Cortex of kidney (tissue), 1 donor: ENCODE results near the gene MRGPRD.

ENCODE experiments used
- DNase-seq: peaks from one replicate; lab custom pipeline; 2025; lab: John Stamatoyannopoulos, UW

MRGPRD gene

DNA sequence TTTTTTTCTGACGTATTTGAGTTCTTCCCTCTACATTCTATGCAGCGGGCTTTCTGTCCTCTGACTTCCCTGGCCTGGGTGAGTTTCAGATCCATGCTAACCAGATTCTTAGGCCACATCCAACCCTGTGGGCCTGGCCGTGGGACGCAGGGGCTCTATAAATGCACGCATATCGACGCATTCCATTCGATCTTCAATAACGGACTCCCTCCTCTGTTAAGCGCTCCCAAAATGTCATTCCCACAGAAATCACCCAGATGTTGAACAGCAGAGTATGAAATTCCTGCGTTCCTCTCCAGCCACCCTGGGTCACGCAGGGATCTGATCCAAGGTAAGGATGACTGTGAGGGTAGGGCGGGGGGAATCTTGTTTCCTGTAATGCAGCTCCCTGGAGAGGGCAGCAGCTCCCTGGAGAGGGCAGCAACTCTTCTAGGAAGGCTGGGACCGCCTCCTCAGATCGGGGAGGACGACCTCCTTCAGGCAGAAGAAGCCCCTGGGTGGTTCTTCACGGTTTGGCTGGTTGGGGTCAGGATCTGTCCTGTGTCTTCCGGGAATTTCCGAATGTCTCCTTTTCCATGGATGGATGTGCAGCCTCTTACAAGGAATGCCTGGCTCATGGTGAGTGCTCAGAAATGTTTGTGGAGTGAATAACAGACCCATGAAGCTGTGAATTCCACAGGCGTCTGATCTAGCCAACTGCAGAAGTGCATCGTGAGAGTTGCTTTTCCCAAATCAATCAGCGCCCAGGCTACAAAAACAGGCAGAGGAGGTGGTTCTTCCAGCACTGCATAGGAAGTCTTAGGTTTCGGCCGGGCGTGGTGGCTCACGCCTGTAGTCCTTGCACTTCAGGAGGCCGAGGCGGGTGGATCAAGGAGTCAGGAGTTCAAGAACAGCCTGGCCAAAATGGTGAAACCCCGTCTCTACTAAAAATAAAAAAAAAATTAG is 12.2 kb downstream of the MRGPRD start:
- DNase-seq = no peak

DNA sequence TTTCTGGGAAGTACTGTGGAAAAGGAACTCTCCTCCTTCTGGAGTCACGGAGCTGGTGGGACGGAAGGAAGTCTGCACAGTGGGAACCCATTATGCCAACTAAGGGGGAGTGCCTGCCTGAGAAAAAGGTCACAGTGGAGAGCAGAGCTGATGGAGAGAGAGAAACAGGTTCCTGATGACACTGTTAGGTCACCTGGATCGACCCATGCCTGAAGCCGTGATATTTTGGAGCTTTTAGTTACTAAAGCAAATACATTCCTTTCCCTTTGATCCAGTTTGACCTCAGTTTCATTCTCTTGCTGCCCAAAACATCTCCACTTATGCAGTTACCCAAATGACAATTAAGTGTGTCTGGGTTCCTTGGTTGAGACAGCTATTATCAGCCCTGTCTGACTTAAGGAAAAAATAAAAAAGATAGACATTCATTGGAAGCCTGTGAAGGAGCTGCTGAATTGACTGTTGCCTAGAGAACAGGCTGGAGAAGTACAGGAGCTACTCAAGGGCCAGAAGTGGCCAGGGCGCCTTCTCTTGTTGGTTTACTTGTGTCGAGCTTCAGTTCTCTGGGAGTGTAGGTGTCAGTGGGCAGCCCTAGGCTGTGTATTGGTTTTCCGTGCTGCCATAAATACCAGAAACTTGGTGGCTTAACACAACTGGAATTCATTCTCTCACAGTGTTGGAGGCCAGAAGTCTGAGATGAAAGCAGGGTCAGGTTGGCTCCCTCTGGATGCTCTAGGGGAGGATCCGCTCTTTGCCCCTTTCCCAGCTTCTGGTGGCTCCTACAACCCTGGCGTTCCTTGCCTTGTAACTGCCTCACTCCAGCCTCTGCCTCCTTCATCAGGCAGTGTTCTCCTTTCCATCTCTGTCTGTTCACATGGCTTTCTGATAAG is 13.6 kb downstream of the MRGPRD start:
- no peak for DNase-seq

DNA sequence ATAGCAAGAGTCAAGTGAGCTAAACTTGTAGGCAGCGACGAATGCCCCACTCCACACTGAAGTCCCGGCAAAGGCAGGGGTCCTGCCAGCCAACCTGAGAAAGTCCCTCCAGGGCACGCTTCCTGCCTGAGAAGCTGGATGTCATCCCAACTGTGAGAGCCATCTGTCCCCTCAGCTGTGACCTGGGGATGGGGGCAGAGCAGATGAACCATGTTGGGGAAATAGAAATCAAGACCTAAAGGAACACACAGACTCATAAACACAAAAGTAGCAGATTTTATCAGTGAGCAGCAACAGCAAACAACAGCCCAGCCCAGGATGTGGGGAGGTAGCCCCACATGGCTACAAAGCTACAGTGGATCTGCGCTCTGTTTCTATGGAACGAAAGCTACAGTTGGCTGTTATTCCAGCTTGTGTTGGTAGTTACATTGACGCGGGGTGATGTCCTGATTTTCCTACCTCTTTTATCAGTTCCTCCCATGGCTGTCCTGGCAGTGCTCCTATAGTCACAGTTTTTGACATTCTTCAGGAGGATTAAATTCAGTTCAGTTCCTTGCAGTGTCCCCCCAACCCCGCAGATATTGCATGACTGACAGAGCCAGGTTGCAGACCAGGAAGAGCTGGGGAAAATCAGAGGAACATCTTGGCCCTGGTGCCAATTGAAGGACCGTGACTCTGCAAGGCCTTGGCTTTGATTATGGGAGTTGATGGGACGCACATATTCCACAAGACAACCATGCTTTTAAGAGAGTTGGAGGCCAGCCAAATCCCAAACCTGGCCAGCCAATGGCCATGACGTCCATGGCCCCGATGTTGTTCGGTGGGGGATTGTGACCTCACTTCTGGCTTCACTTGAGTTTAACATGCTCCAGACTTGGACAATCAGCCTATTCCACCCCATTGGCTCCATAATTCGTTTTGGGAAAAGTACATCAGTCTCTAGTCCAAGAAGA is 14.6 kb downstream of the MRGPRD start:
- no peak for DNase-seq

DNA sequence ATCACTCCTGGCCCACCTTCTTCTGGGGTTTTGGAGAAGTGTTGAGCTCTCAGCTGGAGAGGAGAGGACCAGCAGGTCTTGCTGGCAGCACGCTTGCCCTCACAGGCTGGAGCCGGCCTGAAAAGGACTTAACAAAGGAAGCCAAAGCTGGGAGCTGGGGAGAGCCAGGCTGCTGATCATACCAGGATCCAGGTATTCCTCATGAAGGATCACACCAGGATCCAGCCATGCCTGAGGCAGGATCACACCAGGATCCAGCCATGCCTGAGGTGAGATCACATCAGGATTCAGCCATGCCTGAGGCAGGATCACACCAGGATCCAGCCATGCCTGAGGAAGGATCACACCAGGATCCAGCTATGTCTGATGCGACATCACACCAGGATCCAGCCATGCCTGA is 17.0 kb downstream of the MRGPRD start:
- no peak for DNase-seq

DNA sequence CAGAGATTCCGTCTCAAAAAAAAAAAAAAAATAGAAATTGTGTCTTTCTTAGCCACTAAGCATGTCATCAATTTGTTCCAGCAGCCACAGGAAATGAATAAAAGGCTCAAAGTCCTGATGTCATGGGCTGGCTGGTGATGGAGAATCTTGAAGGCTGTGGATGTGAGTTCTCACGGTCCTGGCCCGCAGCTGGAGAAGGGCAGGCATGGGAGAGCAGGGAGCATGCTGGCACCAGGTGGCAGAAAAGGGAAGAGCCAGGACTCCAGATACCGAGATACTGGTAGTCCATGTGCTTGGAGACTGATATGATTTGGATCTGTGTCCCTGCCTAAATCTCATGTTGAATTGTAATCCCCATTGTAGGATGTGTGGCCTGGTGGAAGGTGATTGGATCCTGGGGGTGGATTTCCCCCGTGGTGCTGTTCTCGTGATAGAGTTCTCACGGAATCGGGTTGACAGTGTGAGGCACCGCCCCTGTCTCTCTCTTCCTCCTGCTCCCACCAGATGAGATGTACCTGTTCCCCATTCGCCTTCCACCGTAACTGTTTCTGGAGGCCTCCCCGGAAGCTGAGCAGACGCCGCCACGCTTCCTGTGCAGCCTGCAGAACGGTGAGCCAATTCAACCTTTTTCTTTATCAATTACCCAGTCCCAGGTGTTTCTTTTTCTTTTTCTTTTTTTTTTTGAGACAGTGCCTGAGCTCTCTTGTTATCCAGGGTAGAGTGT is 18.1 kb downstream of the MRGPRD start:
- no peak for DNase-seq

DNA sequence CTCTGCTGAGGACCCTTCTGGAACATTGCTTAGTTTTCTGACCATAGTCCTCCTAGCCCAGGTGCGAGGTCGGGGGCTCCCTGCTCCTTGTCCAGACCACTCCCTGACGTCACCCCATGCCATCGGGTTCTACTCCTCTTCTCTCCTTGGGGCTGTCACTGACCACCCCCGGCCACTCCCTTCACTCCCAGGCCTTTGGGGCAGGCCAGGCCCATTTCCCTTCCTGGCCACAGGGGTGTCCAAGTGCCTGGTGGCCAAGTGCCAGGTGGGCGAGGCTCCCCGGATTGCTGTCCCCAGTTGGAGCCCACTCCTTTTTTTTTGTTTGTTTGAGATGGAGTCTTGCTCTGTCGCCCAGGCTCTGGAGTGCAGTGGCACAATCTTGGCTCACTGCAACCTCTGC is 19.5 kb downstream of the MRGPRD start:
- DNase-seq = no peak

DNA sequence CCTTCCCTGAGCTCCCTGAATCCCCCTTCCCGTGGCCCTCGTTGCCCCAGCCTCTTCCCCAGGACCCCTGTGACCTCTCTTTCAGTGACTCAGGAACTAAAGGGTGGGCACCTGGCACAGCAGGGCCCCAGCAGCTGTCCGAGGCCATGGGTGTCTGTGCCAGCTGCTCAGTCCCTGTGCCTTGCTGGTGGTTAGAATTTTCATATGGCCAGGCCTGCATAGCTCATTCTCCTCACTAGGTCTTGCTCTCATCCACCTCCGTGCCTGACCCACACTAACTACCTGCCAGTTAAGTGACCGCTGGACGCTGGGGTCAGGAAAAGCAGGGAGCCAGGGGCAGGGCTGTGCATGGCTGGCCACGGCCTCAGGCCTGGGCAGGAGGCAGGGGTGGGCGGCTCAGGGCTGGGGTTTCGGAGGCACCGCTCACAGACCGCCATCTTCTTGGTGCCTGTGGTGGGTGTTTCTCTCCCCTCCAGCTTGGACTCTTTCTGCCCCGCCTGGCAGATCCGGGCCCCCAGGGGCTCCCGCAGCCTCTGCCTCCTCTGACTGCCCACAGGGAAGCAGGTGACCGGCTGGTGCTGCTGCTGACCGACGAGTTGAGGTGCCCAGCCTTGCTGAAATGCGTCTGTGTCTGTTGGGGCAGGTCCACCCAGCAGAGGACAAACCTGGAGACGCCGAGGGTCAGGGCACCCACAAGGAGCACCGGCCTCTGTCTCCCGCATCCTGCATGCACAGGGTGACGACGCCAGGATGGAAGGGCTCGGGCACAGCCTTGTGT is 20.3 kb downstream of the MRGPRD start:
- no peak for DNase-seq

DNA sequence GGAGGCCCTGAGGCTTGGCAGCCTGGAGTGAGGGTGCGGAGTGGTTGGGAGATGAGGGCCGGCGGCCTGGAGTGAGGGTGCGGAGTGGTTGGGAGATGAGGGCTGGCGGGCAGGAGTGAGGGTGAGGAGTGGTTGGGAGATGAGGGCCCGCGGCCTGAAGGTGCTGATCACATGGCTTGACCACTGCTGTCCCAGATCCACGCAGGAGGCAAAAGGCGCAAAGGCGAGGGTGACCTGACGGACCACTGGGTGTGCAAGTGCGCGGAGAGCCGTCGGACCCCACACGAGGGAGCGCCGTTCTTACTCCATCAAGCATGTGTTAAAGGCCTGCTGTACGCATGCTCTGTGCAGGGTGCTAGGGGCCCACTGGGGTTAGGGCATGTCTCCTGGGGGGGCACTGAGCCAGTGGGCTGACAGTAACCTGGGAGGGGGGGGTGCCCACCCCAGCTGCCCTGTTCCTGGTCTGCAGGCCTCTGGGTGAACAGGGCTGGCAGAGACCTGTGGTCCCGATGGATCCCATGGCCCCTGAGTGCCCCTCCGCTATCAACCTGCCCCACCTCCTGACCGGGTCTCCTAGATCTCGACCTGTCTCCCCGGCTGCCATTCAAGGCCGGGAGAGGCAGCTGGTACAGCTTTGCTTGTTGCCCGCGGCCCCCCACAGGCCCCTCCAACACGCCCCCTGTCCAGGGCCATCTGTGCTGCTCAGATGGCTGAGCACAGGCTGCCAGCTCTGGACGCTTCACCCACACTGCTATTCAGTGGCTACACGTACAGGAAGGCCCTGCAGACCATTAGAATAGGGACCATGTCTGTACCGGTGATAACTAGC is 21.1 kb downstream of the MRGPRD start:
- no peak for DNase-seq

DNA sequence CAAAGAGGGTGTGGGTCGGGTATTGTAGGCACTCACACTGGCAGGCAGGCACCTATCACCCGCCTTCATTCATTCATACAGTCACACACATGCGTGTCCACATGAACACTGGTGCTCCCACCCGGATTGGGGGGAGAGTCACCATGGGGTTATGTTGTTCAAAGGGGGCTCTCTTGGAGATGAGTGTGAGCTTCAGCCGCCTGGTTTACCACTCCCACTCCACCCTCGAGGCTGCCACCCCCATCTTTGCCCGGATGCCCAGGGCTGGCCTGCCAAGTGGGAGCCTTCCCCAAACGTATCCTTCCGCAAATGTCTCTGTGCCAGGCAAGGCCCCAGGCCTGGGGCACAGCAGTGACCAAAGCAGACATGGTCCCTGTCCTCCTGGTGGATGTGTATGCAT is 22.6 kb downstream of the MRGPRD start:
- no peak for DNase-seq

DNA sequence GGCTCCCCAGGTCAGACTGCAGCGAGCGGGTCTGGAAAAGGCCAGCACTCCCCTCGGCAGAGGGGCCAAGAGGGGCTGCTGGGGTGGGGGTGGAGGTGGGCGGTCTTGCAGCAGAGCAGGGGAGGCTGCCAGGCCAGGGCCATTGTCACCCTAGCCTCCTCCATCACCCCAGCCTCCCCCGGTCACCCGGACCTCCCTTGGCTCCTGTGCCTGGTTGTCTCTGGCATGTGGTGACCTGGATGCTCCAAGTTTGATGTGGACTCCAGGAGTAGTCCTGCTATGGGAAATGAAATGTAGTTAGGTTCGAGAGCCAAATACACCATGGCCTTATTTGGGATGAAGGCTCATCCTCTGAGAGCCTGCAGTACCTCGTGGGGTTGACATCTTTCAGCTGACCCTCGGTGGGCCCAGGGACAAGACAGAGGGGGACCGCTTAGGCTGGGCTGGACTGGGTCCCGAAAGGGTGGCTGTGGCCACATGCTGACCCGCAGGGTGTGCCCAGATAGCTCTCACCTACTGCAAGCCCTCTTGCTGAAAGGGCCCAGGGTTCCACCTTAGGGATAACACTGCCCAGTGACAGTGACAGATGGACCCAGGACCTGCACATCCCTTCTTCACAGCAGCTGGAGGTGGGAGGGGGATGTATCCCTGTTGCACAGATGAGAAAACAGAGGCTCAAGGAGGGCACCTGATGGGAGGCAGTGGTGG is 24.1 kb downstream of the MRGPRD start:
- DNase-seq = no peak

DNA sequence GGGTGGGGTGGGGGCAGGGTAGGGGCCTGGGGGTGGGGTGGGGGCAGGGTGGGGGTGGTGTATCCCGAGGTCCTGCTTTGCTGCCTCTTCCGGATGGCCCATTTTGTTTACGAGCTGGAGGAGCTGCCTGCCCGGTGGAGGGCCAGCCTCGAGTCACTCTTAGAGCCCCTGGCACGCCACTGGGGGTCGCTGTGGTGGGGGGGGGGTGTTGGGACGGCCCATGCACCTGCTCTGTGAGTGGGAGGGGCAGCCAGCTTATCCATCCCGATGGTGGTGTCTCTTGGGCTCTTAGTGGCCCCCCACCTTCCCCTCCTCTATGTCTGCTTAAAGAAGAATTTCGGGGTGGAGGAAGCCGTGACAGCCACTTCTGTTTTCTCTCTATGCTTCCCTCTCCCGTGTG is 24.6 kb downstream of the MRGPRD start:
- no peak for DNase-seq

DNA sequence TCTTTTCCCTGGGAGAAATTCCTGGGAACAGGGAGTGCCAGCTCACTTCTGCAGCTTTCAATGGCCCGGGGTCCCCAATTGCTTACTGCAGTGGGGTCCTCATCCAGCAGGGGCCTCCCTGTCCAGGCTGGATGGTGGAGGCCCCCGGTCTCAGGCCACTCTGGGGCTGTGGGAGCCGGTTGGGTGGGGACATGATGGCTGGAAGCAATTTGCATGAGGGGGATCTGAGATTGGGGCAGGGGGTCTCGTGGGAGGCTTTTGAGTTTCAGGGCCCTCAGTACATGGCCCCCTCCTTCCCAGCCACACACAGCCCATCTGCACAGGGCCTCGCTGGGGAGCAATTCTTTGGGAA is 25.2 kb downstream of the MRGPRD start:
- DNase-seq = no peak

DNA sequence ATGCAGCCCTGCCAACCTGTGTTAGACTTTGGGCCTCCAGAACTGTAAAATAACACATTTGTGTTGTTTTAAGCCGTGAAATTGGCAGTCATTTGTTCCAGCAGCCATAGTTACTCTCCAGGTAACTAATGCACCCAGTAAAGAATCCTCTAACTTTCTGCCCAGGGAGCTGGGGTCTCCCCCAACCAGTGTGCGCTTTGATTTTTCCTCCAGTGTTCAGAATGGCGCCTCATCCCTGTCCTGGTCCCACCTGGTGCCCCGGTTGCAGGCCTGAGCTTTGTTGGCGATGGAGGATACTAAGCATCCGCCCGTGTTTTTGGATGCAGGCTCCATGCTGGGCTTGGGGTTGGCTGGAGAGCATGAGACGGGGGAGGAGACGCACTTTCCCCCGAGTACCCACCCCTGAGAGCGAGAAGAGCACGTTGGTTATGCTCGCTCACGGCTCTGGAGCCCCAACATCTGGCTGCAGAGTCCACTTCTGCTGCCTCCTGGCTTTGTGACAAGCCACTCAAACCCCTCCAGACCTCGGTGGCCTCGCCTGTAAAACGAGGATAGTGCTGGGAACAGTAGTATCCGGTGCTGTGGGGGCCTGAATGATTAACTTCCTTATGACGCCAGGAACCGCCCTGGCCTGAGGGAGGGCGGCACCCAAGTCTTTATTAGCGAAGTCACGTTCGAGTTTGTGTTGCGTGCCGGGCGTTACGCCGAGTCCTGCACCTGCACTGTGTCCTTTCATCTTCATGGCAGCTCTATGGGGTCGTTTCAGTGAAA is 25.8 kb downstream of the MRGPRD start:
- no peak for DNase-seq

DNA sequence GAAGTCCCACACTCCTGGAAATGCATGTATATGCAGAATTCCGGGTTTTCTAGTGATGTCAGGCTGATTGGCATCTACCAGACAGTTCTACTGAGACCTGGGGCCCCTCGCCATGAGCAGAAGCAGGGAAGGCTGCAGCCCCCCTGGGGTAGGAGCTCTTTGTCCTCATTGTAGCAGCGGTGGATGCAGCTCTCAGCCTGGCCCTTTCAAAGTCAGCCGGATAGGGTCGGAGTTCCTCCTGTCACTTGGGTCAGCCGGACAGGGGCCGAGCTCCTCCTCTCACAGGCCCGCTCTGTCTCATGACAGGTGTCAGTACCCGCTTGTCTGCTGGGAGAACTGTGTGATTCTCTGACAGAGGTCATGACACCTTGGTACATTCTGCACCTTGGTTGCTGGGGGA is 30.0 kb downstream of the MRGPRD start:
- no peak for DNase-seq

DNA sequence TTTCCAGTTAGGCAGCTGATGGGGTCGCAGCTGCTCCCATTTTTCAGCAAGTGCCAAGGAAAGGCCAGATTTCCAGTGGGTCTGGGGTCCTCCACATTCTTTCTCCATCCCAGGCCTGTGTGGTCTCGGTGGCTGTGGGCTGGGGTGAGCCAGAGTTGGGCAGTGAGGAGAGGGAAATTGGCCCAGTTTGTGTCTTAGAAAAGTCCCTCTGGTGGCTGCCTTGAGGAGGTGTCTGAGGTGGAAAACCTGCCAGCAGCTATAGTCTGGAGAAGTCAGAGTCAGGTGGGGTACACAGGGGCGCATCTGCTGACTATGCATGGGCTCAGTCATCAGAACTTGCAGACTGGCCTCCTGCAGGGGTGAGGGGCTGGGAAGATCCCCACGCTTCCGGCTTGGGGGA is 30.5 kb downstream of the MRGPRD start:
- DNase-seq = no peak

DNA sequence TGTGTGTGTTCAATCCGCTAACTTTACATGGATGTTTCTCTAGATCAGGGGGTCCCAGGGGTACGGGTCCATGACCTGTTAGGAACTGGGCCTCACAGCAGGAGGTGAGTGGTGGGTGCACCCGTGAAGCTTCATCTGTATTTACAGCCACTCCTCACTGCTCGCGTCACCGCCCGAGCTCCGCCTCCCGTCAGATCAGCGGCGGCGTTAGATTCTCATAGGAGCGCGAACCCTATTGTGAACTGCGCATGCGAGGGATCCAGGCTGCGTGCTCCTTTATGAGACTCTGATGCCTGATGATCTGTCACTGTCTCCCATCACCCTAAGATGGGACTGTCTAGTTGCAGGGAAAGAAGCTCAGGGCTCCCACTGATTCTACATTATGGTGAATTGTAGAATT is 31.9 kb downstream of the MRGPRD start:
- no peak for DNase-seq

DNA sequence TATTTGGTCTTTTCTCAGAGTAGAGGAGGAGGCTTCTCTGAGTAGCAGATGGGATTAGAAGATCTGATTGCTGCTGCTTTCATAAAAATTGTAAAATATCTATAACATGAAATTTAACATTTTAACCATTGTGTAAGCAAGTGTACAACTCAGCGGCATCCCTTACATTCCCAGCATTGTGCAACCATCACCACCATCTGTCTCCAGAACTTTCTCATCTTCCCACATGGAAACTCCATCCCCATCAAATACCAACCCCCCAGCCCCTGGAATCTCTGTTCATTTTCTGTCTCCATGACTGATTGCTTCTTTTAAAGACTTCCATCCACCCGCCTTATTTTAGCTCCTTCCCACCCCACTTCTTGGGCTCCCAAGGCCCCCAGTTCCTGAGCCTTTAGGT is 32.3 kb downstream of the MRGPRD start:
- no peak for DNase-seq

DNA sequence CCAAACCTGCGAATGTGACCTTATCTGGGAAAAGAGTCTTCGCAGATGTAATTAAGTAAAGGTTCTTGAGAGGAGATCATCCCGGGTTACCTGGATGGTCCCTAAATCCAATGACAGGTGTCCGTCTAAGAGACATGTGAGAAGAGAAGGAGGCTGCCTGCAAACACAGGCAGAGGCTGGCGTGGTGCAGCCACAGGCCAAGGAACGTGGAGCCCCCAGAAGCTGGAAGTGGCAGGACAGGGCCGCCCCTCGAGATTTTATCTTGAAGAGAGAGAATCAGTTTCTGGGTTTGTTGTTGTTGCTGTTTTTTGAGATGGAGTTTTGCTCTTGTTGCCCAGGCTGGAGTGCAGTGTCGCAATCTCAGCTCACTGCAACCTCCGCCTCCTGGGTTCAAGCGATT is 33.6 kb downstream of the MRGPRD start:
- no peak for DNase-seq
